IMR-90 (cell line): ENCODE measurements around the gene SRSF10. TPM values are rescaled to one million over a fixed set of nuclear protein-coding genes. Genes with fewer than 3 reads are reported as not detected.
"Not testable (repeated sequence)": the region's sequence is repeated elsewhere in the genome, so short reads cannot be mapped to it uniquely, and the experiment has no call there.

Experiments
- ATAC-seq: fragments of 200-7000 bp; cut with Tn5 transposase; 2 replicates; pipeline ENCODE4 v1.9.1; 2020; ENCODE audit warnings: low read depth, mild to moderate bottlenecking, moderate library complexity
- BruUV-seq: library from RNA; stranded (reverse); fragments of 400-500 nt; replicated peaks from 2 replicates; lab custom pipeline; 2021; lab: Mats Ljungman, UMichigan
- CTCF ChIA-PET: fragments of 300-600 bp; formaldehyde crosslinking; extraction: SDS; loops from one replicate; lab custom pipeline; 2021; ENCODE audit warnings: antibody characterized with exemption; lab: Yijun Ruan, JAX
- POLR2A ChIA-PET: fragments of 300-600 bp; sonication (Branson Sonifier 250); formaldehyde crosslinking; loops from one replicate; lab custom pipeline; 2022; ENCODE audit warnings: antibody characterized with exemption; ENCODE audit not compliant: unreplicated experiment; lab: Charles Lee
- DNase-seq: peaks from one replicate; pipeline ENCODE4 v3.0.0; 2013
- H2AFZ ChIP-seq: replicated peaks from 2 replicates; pipeline ENCODE3; 2013; ENCODE audit warnings: low read length, mild to moderate bottlenecking; ENCODE audit not compliant: poor library complexity
- H2AK5ac ChIP-seq: 2 replicates; pipeline ENCODE4 v1.6.1; 2013; ENCODE audit warnings: low read depth, low read length, inconsistent platforms
- H2AK9ac ChIP-seq: replicated peaks from 2 replicates; pipeline ENCODE3; 2013; ENCODE audit warnings: mild to moderate bottlenecking, low read depth, low read length, moderate library complexity; ENCODE audit not compliant: poor library complexity
- H2BK120ac ChIP-seq: 2 replicates; pipeline ENCODE4 v1.6.1; 2013; ENCODE audit warnings: low read depth, low read length, inconsistent platforms
- H2BK15ac ChIP-seq: 3 replicates; pipeline ENCODE4 v1.6.1; 2013; ENCODE audit warnings: low read depth, low read length, inconsistent platforms
- H2BK20ac ChIP-seq: 2 replicates; pipeline ENCODE4 v1.6.1; 2013; ENCODE audit warnings: low read depth, mild to moderate bottlenecking, inconsistent platforms, low read length, moderate library complexity
- H2BK5ac ChIP-seq: 2 replicates; pipeline ENCODE4 v1.6.1; 2013; ENCODE audit warnings: mild to moderate bottlenecking, low read depth, low read length, inconsistent platforms; ENCODE audit not compliant: poor library complexity, severe bottlenecking
- H3K14ac ChIP-seq: replicated peaks from 2 replicates; pipeline ENCODE4 v1.6.1; 2013; ENCODE audit warnings: low read depth, low read length, inconsistent platforms
- H3K18ac ChIP-seq: 2 replicates; pipeline ENCODE4 v1.6.1; 2013; ENCODE audit warnings: low read depth, low read length, control low read depth
- H3K23ac ChIP-seq: 2 replicates; pipeline ENCODE4 v1.6.1; 2013; ENCODE audit warnings: low read depth, low read length, inconsistent platforms
- H3K27ac ChIP-seq: 2 replicates; pipeline ENCODE4 v1.5.1; 2013; ENCODE audit warnings: mild to moderate bottlenecking, control low read depth, low read length; ENCODE audit not compliant: insufficient read depth
- H3K27me3 ChIP-seq: 2 replicates; pipeline ENCODE4 v1.6.1; 2013; ENCODE audit warnings: low read length; ENCODE audit not compliant: control insufficient read depth, insufficient read depth
- H3K36me3 ChIP-seq: 2 replicates; pipeline ENCODE4 v1.6.1; 2013; ENCODE audit warnings: low read length, mixed read lengths; ENCODE audit not compliant: control insufficient read depth, insufficient read depth
- H3K4ac ChIP-seq: 2 replicates; pipeline ENCODE4 v1.6.1; 2013; ENCODE audit warnings: low read depth, low read length, inconsistent platforms
- H3K4me1 ChIP-seq: 2 replicates; pipeline ENCODE4 v1.6.1; 2013; ENCODE audit warnings: low read length, mixed read lengths; ENCODE audit not compliant: control insufficient read depth, insufficient read depth
- H3K4me2 ChIP-seq: 2 replicates; pipeline ENCODE4 v1.6.1; 2013; ENCODE audit warnings: low read depth, mild to moderate bottlenecking, control low read depth, low read length, moderate library complexity
- H3K4me3 ChIP-seq: 2 replicates; pipeline ENCODE4 v1.5.1; 2013; ENCODE audit warnings: low read depth, mild to moderate bottlenecking, control low read depth, low read length, moderate library complexity; ENCODE audit not compliant: insufficient read depth
- H3K56ac ChIP-seq: 2 replicates; pipeline ENCODE4 v1.6.1; 2013; ENCODE audit warnings: low read length, inconsistent platforms; ENCODE audit not compliant: insufficient read depth; ENCODE audit errors: extremely low read depth
- H3K79me1 ChIP-seq, 2 experiments: 2 replicates each; pipeline ENCODE4 v1.6.1; 2013; ENCODE audit warnings: low read length in 2 of 2, inconsistent platforms in 1 of 2, low read depth in 1 of 2
- H3K9ac ChIP-seq: 2 replicates; pipeline ENCODE4 v1.6.1; 2013; ENCODE audit warnings: low read depth, low read length, control low read depth
- H3K9me1 ChIP-seq: 2 replicates; pipeline ENCODE4 v1.6.1; 2013; ENCODE audit warnings: low read length, inconsistent platforms; ENCODE audit not compliant: insufficient read depth
- H3K9me3 ChIP-seq: 2 replicates; pipeline ENCODE4 v1.6.1; 2013; ENCODE audit warnings: low read length; ENCODE audit not compliant: control insufficient read depth, insufficient read depth
- H4K20me1 ChIP-seq: 2 replicates; pipeline ENCODE4 v1.6.1; 2013; ENCODE audit warnings: low read length, inconsistent platforms; ENCODE audit not compliant: insufficient read depth
- H4K5ac ChIP-seq: 2 replicates; pipeline ENCODE4 v1.6.1; 2013; ENCODE audit warnings: mild to moderate bottlenecking, low read depth, low read length, control low read depth
- H4K8ac ChIP-seq, 2 experiments: 2 replicates each; pipeline ENCODE4 v1.6.1; 2013; ENCODE audit warnings: low read depth in 2 of 2, low read length in 2 of 2, control low read depth in 1 of 2, inconsistent platforms in 1 of 2
- H4K91ac ChIP-seq: 2 replicates; pipeline ENCODE4 v1.6.1; 2013; ENCODE audit warnings: low read depth, low read length, inconsistent platforms; ENCODE audit not compliant: insufficient read depth
- WGBS, 2 experiments: methylation state at CpG; one replicate each; pipeline versions ENCODE4 v1.1.5 to v1.1.7; 2013; ENCODE audit warnings: missing lambda C conversion rate in 2 of 2; ENCODE audit not compliant: insufficient read length in 1 of 2; ENCODE audit errors: extremely low coverage in 2 of 2; 5-methylcytosine and 5-hydroxymethylcytosine counted together
- dilution Hi-C: fragments of 300-500 bp; cut with HindIII; formaldehyde crosslinking; loops from one replicate; pipeline ENCODE4 v1.14.3; 2018; ENCODE audit warnings: low sequenced_read_pairs; ENCODE audit not compliant: unreplicated experiment
- in situ Hi-C: fragments of 300-500 bp; cut with MboI; formaldehyde crosslinking; loops from 3 replicates; pipeline ENCODE4 v1.14.3; 2019; ENCODE audit warnings: low sequenced_read_pairs, inconsistent platforms, mixed read lengths
- intact Hi-C: fragments of 100-400 bp; cut with micrococcal nuclease; formaldehyde crosslinking; loops from 2 replicates; pipeline ENCODE4 v1.10.0; 2022
- polyA plus RNA-seq, 3 experiments: library from polyadenylated mRNA; depleted of rRNA; stranded (reverse); fragments of >200 nt; gene quantifications; 2 replicates each; pipeline ENCODE4 v1.2.3, GENCODE V29; 2012; ENCODE audit warnings: low replicate concordance in 1 of 3
- total RNA-seq: library from RNA; depleted of rRNA; stranded (reverse); fragments of >200 nt; gene quantifications from 2 replicates; pipeline ENCODE4 v1.2.3, GENCODE V29; 2012

Gene SRSF10
- total and polyA plus RNA-seq, 2 of the 4 experiments (the other 2 are of a cell fraction), result 90.1 to 110 TPM

DNA sequence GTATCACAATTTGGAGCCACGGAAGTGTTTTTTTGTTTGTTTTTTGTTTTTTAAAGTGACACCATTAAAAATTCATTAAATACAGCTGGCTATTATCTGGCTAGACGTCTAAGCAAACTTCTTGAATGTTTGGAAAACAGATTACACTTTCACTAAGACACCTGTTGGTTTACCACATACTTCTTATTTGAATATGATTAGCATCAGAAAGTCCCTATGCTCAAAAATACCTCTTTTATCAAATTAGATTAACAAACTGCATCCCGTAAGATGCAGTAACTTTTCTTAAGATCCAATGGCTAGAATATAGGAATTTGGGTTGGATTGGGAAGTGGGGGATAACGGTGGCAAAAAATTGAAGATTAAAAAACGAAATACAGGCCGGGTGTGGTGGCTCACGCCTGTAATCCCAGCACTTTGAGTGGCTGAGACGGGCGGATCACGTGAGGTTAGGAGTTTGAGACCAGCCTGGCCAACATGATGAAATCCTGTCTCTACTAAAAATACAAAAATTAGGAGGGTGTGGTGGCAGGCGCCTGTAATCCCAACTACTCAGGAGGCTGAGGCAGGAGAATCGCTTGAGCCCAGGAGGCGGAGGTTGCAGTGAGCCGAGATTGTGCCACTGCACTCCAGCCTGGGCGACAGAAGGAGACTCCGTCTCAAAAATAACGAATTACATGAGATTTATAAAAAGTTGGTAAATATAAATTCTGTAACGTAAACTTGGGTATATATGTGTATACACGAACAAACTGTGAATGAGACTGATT, 21.9 kb downstream of the SRSF10 start:
- Histone ChIP-seq H3K4ac (peak overlapping the region; percentile 82), H2BK5ac (peak overlapping the region; percentile 95), H4K8ac (peak overlapping the region; percentile 5 to 75; a peak in 3 of 4 replicates), H4K20me1 (peaks cover 19% of the 10 kb centered on the region), H3K27ac (peak overlapping the region; percentile 67; the same call in 1 of the 2 replicates), H3K9ac (peak overlapping the region; percentile 61; the same call in 1 of the 2 replicates), H3K23ac (peak overlapping the region; percentile 78; the same call in 1 of the 2 replicates), H3K14ac (peak overlapping the region; percentile 92; the same call in 1 of the 2 replicates), H3K56ac (peak overlapping the region; percentile 89), H4K91ac (peak overlapping the region; percentile 40; the same call in 1 of the 2 replicates), H2BK15ac (peak overlapping the region; percentile 43; the same call in 1 of the 3 replicates), H3K4me2 (peak overlapping the region; percentile 78), H4K5ac (peak overlapping the region; percentile 0; the same call in 1 of the 2 replicates), H3K4me3 (peak overlapping the region; percentile 51)
- H3K18ac ChIP-seq, H3K9me1 ChIP-seq, H3K27me3 ChIP-seq, H3K9me3 ChIP-seq, in situ Hi-C loops, H3K79me1 ChIP-seq, DNase-seq, H3K4me1 ChIP-seq, H2AK5ac ChIP-seq, ATAC-seq, H2BK120ac ChIP-seq, CTCF ChIA-PET, dilution Hi-C loops, H2BK20ac ChIP-seq, intact Hi-C loops, H3K36me3 ChIP-seq, H2AK9ac ChIP-seq, POLR2A ChIA-PET, BruUV-seq, H2AFZ ChIP-seq: not testable (repeated sequence)
- WGBS, 2 experiments, result 40% methylated on average over 1 of the region's 19 CpGs; no CpG with 5 or more reads in 1 of the 2 experiments
